Fibroblast of lung (primary cell): ENCODE measurements around the gene NARF.

ENCODE experiments used
- EZH2 ChIP-seq: IDR thresholded peaks from 2 replicates; pipeline ENCODE4 v1.5.1; 2012; ENCODE audit warnings: low read length, control low read depth, mild to moderate bottlenecking; ENCODE audit errors: missing control alignments
- TF ChIP-seq, protein P1 (sequence below), 2 donors: IDR thresholded peaks in 1 of 2; conservative IDR thresholded peaks in 1 of 2; 1 replicate in 1 of 2; 2 replicates in 1 of 2; pipeline ENCODE4 v1.5.1; 2011 to 2012; ENCODE audit warnings: low read length in 2 of 2, control low read depth in 1 of 2, inconsistent platforms in 1 of 2, low read depth in 1 of 2, mild to moderate bottlenecking in 1 of 2

DNA sequence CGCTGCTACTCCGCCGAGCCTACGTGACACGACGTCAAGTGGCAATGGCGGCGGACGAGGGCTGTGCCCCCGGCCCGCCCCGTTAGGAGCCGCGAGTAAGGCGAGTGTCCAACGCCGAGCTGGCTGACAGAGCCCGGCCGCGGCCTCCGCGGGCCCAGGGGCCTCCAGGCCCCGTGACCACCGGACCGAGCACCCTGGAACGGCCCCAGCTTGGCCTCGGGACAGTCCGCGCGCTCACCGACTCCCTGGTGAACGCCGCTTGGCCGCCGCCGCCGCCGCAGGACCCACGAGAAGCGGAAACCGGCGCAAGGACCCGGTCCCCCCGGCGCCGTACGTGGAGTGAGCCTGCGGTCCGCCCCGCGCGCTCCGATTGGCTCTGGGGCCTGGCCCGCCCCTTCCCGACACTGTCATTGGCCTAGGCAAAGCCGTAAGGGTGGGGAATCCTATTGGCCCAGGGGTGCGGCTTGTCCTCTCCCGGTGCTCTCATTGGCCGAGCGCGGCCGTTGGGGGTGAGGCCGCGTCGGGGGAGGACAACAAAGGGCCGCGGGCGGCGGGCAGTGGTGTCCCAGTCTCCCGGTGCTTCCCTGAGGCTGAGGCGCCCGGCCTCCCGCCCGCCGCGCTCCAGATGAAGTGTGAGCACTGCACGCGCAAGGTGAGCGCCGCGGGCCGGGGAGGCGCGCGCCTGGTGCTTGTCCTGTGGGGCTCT lies at the start of gene NARF:
- TF ChIP-seq, protein P1, sequence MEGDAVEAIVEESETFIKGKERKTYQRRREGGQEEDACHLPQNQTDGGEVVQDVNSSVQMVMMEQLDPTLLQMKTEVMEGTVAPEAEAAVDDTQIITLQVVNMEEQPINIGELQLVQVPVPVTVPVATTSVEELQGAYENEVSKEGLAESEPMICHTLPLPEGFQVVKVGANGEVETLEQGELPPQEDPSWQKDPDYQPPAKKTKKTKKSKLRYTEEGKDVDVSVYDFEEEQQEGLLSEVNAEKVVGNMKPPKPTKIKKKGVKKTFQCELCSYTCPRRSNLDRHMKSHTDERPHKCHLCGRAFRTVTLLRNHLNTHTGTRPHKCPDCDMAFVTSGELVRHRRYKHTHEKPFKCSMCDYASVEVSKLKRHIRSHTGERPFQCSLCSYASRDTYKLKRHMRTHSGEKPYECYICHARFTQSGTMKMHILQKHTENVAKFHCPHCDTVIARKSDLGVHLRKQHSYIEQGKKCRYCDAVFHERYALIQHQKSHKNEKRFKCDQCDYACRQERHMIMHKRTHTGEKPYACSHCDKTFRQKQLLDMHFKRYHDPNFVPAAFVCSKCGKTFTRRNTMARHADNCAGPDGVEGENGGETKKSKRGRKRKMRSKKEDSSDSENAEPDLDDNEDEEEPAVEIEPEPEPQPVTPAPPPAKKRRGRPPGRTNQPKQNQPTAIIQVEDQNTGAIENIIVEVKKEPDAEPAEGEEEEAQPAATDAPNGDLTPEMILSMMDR (conservative IDR thresholded peaks at IDR 0.05 in 1 of 2, IDR thresholded peaks at IDR 0.05 in 1 of 2; ENCODE audit: low read depth in 1 of 2, low read length in 2 of 2) = no peak
- TF ChIP-seq EZH2 = no peak
